ES-I3 (cell line): ENCODE data around the gene HOMER2.
"Not testable (repeated sequence)": the region's sequence is repeated elsewhere in the genome, so short reads cannot be mapped to it uniquely, and the experiment has no call there.

Experiments
- H3K36me3 ChIP-seq: 2 replicates; pipeline ENCODE4 v1.6.1; 2013; ENCODE audit warnings: mild to moderate bottlenecking, low read length, control low read depth, moderate library complexity; ENCODE audit not compliant: insufficient read depth
- H3K4me1 ChIP-seq: 2 replicates; pipeline ENCODE4 v1.6.1; 2013; ENCODE audit warnings: mild to moderate bottlenecking, control low read depth, low read length; ENCODE audit not compliant: insufficient read depth
- H3K9ac ChIP-seq: 2 replicates; pipeline ENCODE4 v1.6.1; 2013; ENCODE audit warnings: low read depth, mild to moderate bottlenecking, low read length, moderate library complexity
- H3K9me3 ChIP-seq: 2 replicates; pipeline ENCODE4 v1.6.1; 2013; ENCODE audit warnings: mild to moderate bottlenecking, low read length, moderate library complexity; ENCODE audit not compliant: control insufficient read depth, insufficient read depth

The HOMER2 gene

GRCh38 chr15:82881747-82882146 is 70.8 kb downstream of the HOMER2 start:
- no peaks in the 10 kb centered on the region for H3K36me3 ChIP-seq
- no peak overlapping the region for H3K9ac ChIP-seq
- no peaks in the 10 kb centered on the region for H3K9me3 ChIP-seq
- H3K4me1 ChIP-seq = no peaks in the 10 kb centered on the region

GRCh38 chr15:82880704-82881103 is 71.8 kb downstream of the HOMER2 start:
- H3K9me3 ChIP-seq = no peaks in the 10 kb centered on the region
- H3K4me1 ChIP-seq = no peaks in the 10 kb centered on the region
- H3K36me3 ChIP-seq = no peaks in the 10 kb centered on the region
- H3K9ac ChIP-seq = no peak overlapping the region

- Histone ChIP-seq H3K9me3 (no peaks in the 10 kb centered on the region), H3K9ac (no peak overlapping the region), H3K36me3 (no peaks in the 10 kb centered on the region), H3K4me1 (no peaks in the 10 kb centered on the region)
Measured at GRCh38 chr15:82878325-82878724, 74.2 kb downstream of the HOMER2 start.

- no peak overlapping the region for H3K9ac ChIP-seq
- H3K9me3 ChIP-seq = no peaks in the 10 kb centered on the region
- H3K4me1 ChIP-seq = no peaks in the 10 kb centered on the region
- no peaks in the 10 kb centered on the region for H3K36me3 ChIP-seq
Measured at GRCh38 chr15:82877825-82878224, 74.7 kb downstream of the HOMER2 start.

- Histone ChIP-seq H3K4me1 (no peaks in the 10 kb centered on the region), H3K9me3 (no peaks in the 10 kb centered on the region), H3K9ac (no peak overlapping the region), H3K36me3 (no peaks in the 10 kb centered on the region)
Measured at GRCh38 chr15:82875411-82876003, 77.0 kb downstream of the HOMER2 start.

- H3K4me1 ChIP-seq = no peaks in the 10 kb centered on the region
- no peaks in the 10 kb centered on the region for H3K9me3 ChIP-seq
- no peaks in the 10 kb centered on the region for H3K36me3 ChIP-seq
- H3K9ac ChIP-seq = no peak overlapping the region
Measured at GRCh38 chr15:82874961-82875360, 77.6 kb downstream of the HOMER2 start.

GRCh38 chr15:82874267-82874666 is 78.3 kb downstream of the HOMER2 start:
- H3K4me1 ChIP-seq = no peaks in the 10 kb centered on the region
- no peaks in the 10 kb centered on the region for H3K9me3 ChIP-seq
- H3K9ac ChIP-seq = no peak overlapping the region
- H3K36me3 ChIP-seq = no peaks in the 10 kb centered on the region

GRCh38 chr15:82873000-82873680 is 79.4 kb downstream of the HOMER2 start:
- no peak overlapping the region for H3K9ac ChIP-seq
- no peaks in the 10 kb centered on the region for H3K9me3 ChIP-seq
- H3K36me3 ChIP-seq = no peaks in the 10 kb centered on the region
- no peaks in the 10 kb centered on the region for H3K4me1 ChIP-seq

GRCh38 chr15:82871832-82872484 is 80.6 kb downstream of the HOMER2 start:
- Histone ChIP-seq H3K4me1 (no peaks in the 10 kb centered on the region), H3K36me3 (no peaks in the 10 kb centered on the region), H3K9ac (no peak overlapping the region), H3K9me3 (no peaks in the 10 kb centered on the region)

- H3K36me3 ChIP-seq = no peaks in the 10 kb centered on the region
- H3K9me3 ChIP-seq = no peaks in the 10 kb centered on the region
- H3K9ac ChIP-seq = no peak overlapping the region
- no peaks in the 10 kb centered on the region for H3K4me1 ChIP-seq
Measured at GRCh38 chr15:82871358-82871757, 81.2 kb downstream of the HOMER2 start.

GRCh38 chr15:82870727-82871320 is 81.7 kb downstream of the HOMER2 start:
- Histone ChIP-seq H3K4me1 (no peaks in the 10 kb centered on the region), H3K9me3 (no peaks in the 10 kb centered on the region), H3K9ac (no peak overlapping the region), H3K36me3 (no peaks in the 10 kb centered on the region)

- not testable (repeated sequence) for H3K4me1 ChIP-seq, H3K9ac ChIP-seq, H3K36me3 ChIP-seq, H3K9me3 ChIP-seq
Measured at GRCh38 chr15:82865981-82866380, 86.5 kb downstream of the HOMER2 start.

- H3K36me3 ChIP-seq, H3K9me3 ChIP-seq, H3K9ac ChIP-seq, H3K4me1 ChIP-seq: not testable (repeated sequence)
Measured at GRCh38 chr15:82865581-82865980, 86.9 kb downstream of the HOMER2 start.

GRCh38 chr15:82864967-82865366 is 87.6 kb downstream of the HOMER2 start:
- no peaks in the 10 kb centered on the region for H3K36me3 ChIP-seq
- H3K9ac ChIP-seq = no peak overlapping the region
- H3K4me1 ChIP-seq = no peaks in the 10 kb centered on the region
- H3K9me3 ChIP-seq = no peaks in the 10 kb centered on the region

GRCh38 chr15:82862886-82863285 is 89.6 kb downstream of the HOMER2 start:
- Histone ChIP-seq H3K9me3 (no peaks in the 10 kb centered on the region), H3K36me3 (no peaks in the 10 kb centered on the region), H3K9ac (no peak overlapping the region), H3K4me1 (no peaks in the 10 kb centered on the region)
